HG03064 (cell line): Measurements from ENCODE around the gene DZIP1L.
"Not testable (repeated sequence)": the region's sequence is repeated elsewhere in the genome, so short reads cannot be mapped to it uniquely, and the experiment has no call there.

Source experiments
- ATAC-seq: cut with Tn5 transposase; IDR thresholded peaks from one replicate; pipeline ENCODE4 v1.9.1; 2021; ENCODE audit warnings: low read depth; ENCODE audit not compliant: unreplicated experiment

The DZIP1L gene

GRCh38 chr3:138114988-138115971 is at the start of gene DZIP1L:
Gene DZIP1L (minus strand): TSS chr3:138115608. CDS start chr3:138103971, 11,637 bp downstream.
- ATAC-seq, result peak; percentile 76

GRCh38 chr3:138165061-138165460 is 49.7 kb upstream of the DZIP1L start:
- no peak for ATAC-seq

GRCh38 chr3:138157743-138158142 is 42.3 kb upstream of the DZIP1L start:
- no peak for ATAC-seq

GRCh38 chr3:138154534-138154933 is 39.1 kb upstream of the DZIP1L start:
- no peak for ATAC-seq

GRCh38 chr3:138148503-138148902 is 33.1 kb upstream of the DZIP1L start:
- ATAC-seq, result no peak

GRCh38 chr3:138142181-138142580 is 26.8 kb upstream of the DZIP1L start:
- not testable (repeated sequence) for ATAC-seq

- ATAC-seq, result no peak
These were observed 25.5 kb upstream of the DZIP1L start for GRCh38 chr3:138140940-138141339.

- no peak for ATAC-seq
These were observed 24.3 kb upstream of the DZIP1L start for GRCh38 chr3:138139691-138140090.

- no peak for ATAC-seq
These were observed 22.5 kb upstream of the DZIP1L start for GRCh38 chr3:138137861-138138260.

- ATAC-seq, result no peak
These were observed 20.8 kb upstream of the DZIP1L start for GRCh38 chr3:138136201-138136600.

GRCh38 chr3:138135833-138136194 is 20.4 kb upstream of the DZIP1L start:
- ATAC-seq, result no peak

GRCh38 chr3:138135146-138135832 is 19.9 kb upstream of the DZIP1L start:
- ATAC-seq, result no peak

- no peak for ATAC-seq
These were observed 16.8 kb upstream of the DZIP1L start, which contains the start of gene A4GNT for GRCh38 chr3:138132239-138132638. Gene A4GNT (minus strand): TSS chr3:138132390. CDS start chr3:138131256, 1,134 bp downstream.

GRCh38 chr3:138127636-138128365 is 12.4 kb upstream of the DZIP1L start:
- ATAC-seq, result no peak

GRCh38 chr3:138125548-138126221 is 10.3 kb upstream of the DZIP1L start:
- no peak for ATAC-seq

GRCh38 chr3:138124706-138125355 is 9.4 kb upstream of the DZIP1L start:
- no peak for ATAC-seq

- ATAC-seq, result no peak
These were observed 8.8 kb upstream of the DZIP1L start for GRCh38 chr3:138124188-138124587.

GRCh38 chr3:138119423-138119766 is 4.0 kb upstream of the DZIP1L start:
- no peak for ATAC-seq

GRCh38 chr3:138118612-138119422 is 3.4 kb upstream of the DZIP1L start:
- peak; percentile 56 for ATAC-seq
